Lower leg skin (tissue), 4 donors: ENCODE results near the gene ADGRA1. TPM values are rescaled to one million over a fixed set of nuclear protein-coding genes. Genes with fewer than 3 reads are reported as not detected.
A peak's percentile ranks its signal among the peaks of the same experiment; 100 is the strongest.

Source experiments
- DNase-seq, 2 donors: peaks; one replicate each; pipeline ENCODE4 v3.0.0-alpha.2; 2019; ENCODE audit warnings: low spot score in 2 of 2
- H3K4me3 ChIP-seq: fragments of 200-600 bp; sonication (generic); 2 replicates; pipeline ENCODE4 v1.5.1; 2017; ENCODE audit warnings: mild to moderate bottlenecking, low read depth; ENCODE audit not compliant: poor library complexity, severe bottlenecking
- CTCF ChIP-seq, 3 donors: fragments of 450-650 bp; IDR thresholded peaks; one replicate each; pipeline ENCODE4 v1.5.1; 2016; ENCODE audit warnings: antibody characterized with exemption in 3 of 3, mild to moderate bottlenecking in 3 of 3, moderate library complexity in 2 of 3
- POLR2A ChIP-seq, 2 donors: fragments of 450-650 bp; IDR thresholded peaks; one replicate each; pipeline ENCODE4 v1.6.1; 2016 to 2017; ENCODE audit warnings: antibody characterized with exemption in 2 of 2, mild to moderate bottlenecking in 1 of 2, moderate library complexity in 1 of 2
- WGBS, 2 donors: methylation state at CpG; one replicate each; pipeline ENCODE4 v1.1.5; 2018; 5-methylcytosine and 5-hydroxymethylcytosine counted together
- intact Hi-C: fragments of 100-400 bp; cut with DNase I; formaldehyde crosslinking; loops from one replicate; pipeline ENCODE4 v1.15.0; 2023; ENCODE audit warnings: low total_unique reads
- total RNA-seq, 4 donors: library from RNA; depleted of rRNA; stranded (reverse); fragments of >200 nt; gene quantifications; one replicate each; pipeline ENCODE4 v1.1.0, GENCODE V29; 2016

ADGRA1 gene
- total RNA-seq, 4 donors from 2014 or later = not detected

- WGBS, 2 donors = 70 to 82% methylated on average over 24 to 26 of the region's 26 CpGs
Observed at GRCh38 chr10:133140417-133141143, 52.9 kb downstream of the ADGRA1 start.

GRCh38 chr10:133141144-133141957 is 53.6 kb downstream of the ADGRA1 start:
- TF ChIP-seq POLR2A (IDR thresholded peaks at IDR 0.05) = no peak
- no peak for TF ChIP-seq CTCF (IDR thresholded peaks at IDR 0.05)
- intact Hi-C loops = no loop called here
- no peak overlapping the region for H3K4me3 ChIP-seq
- 71 to 72% methylated on average over 22 to 24 of the region's 28 CpGs for WGBS, 2 donors
- DNase-seq = no peak

More at GRCh38 chr10:133140417-133141143, 52.9 kb downstream of the ADGRA1 start:
- H3K4me3 ChIP-seq = no peak overlapping the region
- DNase-seq = peak in 1 of 2 donors; percentile 48
- intact Hi-C loops = no loop called here
- no peak for TF ChIP-seq POLR2A (IDR thresholded peaks at IDR 0.05)
- TF ChIP-seq CTCF (IDR thresholded peaks at IDR 0.05) = no peak

- intact Hi-C loops = no loop called here
- WGBS, 2 donors = 72 to 73% methylated on average over 27 of the region's 27 CpGs
- no peak for DNase-seq
- TF ChIP-seq POLR2A (IDR thresholded peaks at IDR 0.05) (no peak), CTCF (IDR thresholded peaks at IDR 0.05) (no peak)
- H3K4me3 ChIP-seq = no peak overlapping the region
Observed at GRCh38 chr10:133141958-133142340, 54.2 kb downstream of the ADGRA1 start.

GRCh38 chr10:133142523-133143199 is 54.9 kb downstream of the ADGRA1 start:
- no peak for DNase-seq
- TF ChIP-seq CTCF (IDR thresholded peaks at IDR 0.05) = no peak
- no peak for TF ChIP-seq POLR2A (IDR thresholded peaks at IDR 0.05)
- H3K4me3 ChIP-seq = no peak overlapping the region
- intact Hi-C loops = no loop called here
- WGBS, 2 donors = 81 to 86% methylated on average over 24 of the region's 24 CpGs

- no peak for DNase-seq
- TF ChIP-seq POLR2A (IDR thresholded peaks at IDR 0.05) (no peak), CTCF (IDR thresholded peaks at IDR 0.05) (no peak)
- intact Hi-C loops = no loop called here
- H3K4me3 ChIP-seq = no peak overlapping the region
- 64 to 69% methylated on average over 10 of the region's 10 CpGs for WGBS, 2 donors
Observed at GRCh38 chr10:133143200-133143533, 55.4 kb downstream of the ADGRA1 start.
